GM18507 (cell line): ENCODE data around the gene SEBOX.

Experiments
- DNase-seq: peaks from one replicate; pipeline ENCODE4 v3.0.0; 2011; ENCODE audit warnings: low read depth; ENCODE audit not compliant: insufficient read length; ENCODE audit errors: extremely low spot score
- FAIRE-seq: peaks from 2 replicates; lab custom pipeline; 2011; peaks lifted over from hg19 to GRCh38; lab: Jason Lieb, UNC

SEBOX gene, protein sequence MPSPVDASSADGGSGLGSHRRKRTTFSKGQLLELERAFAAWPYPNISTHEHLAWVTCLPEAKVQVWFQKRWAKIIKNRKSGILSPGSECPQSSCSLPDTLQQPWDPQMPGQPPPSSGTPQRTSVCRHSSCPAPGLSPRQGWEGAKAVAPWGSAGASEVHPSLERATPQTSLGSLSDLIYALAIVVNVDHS

DNA sequence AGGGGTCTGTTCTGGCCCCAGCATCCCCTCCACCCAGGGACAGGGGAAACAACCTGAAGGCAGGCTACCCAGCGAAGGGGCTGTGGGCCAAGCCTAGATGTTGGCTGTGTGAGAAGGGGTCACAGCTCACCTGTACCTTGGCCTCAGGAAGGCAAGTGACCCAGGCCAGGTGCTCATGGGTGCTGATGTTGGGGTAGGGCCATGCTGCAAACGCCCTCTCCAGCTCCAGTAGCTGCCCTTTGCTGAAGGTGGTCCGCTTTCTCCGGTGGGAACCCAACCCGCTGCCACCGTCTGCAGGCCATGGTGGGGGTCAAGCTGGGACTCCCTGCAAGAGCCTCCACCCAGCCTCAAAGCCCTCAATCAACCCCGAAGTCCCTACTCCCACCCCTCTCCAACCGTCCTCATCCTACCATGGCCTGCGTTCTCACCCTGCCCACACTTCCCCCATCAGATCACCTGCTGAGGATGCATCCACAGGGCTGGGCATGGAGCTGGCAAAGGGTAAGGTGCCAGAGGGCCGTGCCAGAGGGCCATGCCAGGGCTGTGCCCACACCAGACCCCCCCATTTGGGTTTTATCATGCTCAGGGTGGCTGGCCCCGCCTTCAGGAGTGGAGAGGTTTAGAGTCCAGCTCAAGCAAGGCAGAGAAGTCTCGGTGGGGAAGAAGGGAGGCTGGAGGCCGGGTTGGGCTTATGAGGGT, at the start of gene SEBOX:
SEBOX (minus strand) TSS at position 535 of the 699 bp plus-strand sequence; CDS start at position 487, 48 bp downstream.
- DNase-seq (no peak), FAIRE-seq (no peak)

DNA sequence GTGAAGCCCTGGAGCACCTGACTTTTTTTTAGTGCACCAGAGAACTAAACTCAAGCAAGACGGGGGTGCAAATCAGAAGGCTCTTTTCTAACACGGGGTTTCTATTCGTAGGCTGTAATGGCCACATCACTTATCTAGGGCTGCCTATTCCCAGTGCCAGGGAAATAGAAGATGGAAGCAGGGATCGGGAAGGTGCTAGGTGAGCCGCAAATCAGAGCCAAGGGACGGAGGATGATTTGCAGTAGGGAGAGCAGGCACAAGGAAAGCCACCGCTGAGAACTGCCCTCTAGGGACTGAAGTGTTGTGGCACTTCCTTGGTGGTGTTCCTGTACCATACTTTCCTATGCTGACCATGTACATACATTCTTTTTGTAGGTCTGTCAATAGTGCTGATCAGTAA, 48.8 kb upstream of the SEBOX start:
- no peak for FAIRE-seq

DNA sequence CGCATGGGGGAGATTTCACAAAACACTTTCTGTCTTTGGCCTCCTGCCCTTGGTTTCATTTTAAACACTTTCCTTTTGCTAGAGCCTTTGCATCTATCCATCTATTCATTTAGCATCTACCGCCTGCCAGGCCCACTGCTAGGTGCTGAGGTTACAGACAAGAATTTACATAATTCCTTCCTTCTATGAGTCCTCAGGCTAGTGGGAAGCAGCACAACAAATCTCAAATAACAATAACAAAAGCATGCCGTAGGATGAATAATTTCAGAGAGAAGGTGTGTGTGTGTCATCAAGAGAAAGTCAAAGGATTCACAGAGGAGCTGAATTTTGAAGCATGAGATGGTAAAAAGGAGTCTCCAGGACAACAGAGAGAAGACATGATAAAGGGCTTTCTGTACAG, 47.1 kb upstream of the SEBOX start:
- no peak for FAIRE-seq
- DNase-seq = no peak

More for the DNA sequence above, 48.8 kb upstream of the SEBOX start:
- no peak for DNase-seq

DNA sequence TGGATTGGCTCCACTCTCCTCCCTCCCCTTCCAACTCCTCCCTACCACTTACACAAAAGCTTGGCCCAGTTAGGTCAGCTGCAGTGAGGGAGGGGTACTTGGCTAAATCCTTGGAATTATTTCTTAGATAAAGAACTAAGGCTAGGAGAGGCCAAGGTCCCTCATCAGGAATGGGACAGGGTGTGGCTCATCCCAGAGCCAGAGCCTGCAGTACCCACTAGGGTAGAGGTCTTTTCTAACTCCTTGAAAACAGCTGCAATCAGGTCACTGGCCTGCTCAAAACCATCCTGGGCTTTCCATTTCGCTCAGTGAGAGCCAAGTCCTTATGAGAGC, 42.9 kb upstream of the SEBOX start:
- FAIRE-seq = no peak
- no peak for DNase-seq

DNA sequence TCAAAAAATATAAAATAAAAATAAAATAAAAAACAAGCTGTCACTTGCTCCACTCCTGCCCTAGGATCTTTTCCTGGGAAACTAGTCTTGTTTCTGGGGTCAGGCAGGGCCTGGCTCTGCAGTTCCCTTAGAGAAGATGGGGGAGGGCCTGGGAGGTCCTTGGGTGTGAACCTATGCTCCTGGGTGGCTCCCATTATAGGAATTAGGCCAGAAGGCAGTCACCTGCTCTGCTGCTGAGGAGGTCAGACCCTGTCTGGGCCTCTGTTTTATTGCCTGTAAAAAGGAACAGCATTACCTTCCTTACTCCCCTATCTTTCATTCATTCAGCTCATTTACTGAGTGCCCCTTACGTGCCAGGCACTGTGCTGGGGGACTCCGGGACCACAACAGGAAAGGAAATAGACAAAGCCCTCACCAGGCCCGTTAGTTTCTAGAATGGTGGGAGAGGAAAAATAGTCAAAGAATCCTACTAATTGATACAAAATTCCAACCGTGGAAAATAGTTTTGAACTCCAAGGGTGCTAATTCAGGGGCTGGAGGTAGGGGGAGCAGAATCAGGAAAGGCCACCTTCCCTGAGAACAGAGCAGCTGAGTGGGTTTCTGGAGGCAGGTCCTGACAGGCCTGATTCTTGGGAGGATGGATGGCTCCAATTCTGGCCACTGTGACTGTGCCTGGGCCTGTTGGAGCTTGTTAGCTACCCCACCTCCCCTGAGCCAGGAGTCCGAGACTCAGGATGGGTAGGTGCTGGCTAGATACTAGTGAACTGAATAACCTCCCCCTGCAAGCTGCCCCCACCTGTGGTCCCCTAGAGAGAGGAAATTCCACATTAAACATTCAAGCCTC, 42.4 kb upstream of the SEBOX start:
- no peak for FAIRE-seq
- no peak for DNase-seq

DNA sequence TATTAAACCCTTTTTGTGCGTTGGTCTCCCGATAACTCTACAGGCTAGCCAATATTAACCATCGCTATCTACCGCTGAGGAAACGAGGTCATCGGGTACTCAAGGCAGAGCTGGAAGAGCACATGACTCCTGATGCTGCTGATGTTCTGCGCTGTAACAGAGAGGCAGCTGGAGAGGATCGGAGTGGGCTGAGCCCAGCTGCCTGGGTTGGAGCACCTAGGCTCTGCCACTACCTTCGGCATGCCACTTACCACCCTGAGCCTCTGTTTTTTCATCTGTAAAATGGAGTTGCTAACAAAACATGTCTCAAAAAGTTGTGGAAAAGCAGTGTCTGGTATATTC, 41.4 kb upstream of the SEBOX start:
- DNase-seq = no peak
- FAIRE-seq = no peak

DNA sequence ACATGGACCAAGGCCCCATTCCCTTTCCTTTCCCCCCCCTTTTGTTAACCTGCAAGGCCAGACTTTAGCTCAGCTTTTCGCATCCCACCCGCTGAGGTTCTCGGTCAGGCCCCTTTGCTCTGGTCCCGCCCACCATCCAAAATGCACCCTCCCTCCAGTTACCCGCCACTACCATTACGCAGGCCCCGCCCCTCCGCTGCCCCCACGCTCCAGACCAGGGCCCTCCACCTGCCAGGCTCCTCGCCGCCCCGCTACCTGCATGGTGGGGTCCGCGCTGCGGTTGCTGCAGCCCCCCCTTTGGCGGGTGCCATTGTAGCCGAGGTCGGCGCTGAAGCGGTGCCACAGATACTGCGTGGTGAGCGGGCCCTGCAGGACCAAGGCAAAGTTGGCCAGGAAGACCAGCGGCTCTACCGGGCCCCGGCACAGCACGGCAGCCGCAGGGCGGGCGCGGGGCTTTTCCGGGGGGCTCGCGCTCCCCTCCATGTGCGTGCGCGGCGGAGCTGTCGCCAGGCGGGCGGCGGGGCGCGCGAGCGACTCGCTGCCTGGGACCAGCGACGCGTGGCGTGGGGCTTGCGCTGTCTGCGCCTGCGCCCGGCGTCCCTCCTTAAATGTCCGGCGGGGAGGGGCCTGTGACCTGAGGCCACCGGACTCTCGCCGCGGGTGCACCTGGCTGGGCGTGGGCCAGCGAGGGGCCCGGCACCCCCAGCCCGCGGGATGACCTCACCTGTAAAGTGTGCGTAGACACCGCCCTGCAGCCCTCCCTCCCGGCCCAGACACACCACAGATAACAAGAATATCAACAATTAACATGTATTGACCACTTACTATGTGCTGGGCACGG, 40.9 kb upstream of the SEBOX start, which contains the start of gene SLC46A1:
SLC46A1 (minus strand) TSS at position 581 of the 841 bp plus-strand sequence; CDS start at position 483, 98 bp downstream.
- peak; percentile 67 for FAIRE-seq
- DNase-seq = peak; percentile 64

DNA sequence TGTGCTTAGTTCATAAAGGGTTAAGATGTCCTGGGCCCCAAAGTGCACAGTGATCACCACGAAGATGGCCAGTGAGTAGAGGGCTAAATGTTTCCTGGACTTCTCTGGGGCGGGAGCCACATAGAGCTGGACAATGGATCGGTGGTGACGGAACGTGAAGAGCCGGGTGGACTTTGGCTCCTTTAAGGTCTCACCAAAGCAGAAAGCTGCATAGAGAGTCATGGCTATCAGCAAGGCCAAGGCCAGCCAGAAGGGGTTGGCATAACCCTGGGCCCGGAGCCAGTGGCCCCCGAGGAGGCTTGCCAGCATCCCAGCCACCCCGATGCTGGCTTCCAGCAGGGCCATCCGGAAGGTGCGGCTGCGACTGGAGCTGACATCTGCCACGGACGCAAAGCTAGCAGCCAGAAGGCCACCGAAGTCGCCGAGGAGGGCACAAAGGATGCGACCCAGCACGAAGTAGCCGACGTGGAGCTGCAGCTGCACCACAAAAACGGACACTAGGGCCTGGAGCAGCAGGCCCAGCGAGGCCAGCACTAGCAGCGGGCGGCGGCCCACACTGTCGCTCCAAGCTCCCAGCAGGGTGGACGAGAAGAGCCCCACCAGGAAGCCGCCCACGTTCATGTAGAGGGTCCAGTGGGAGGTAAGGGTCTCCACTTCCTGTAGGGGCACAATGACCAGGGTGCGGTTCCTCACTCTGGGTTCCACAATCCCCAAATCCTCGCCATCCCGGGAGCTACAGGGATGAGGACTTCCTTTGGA, 40.0 kb upstream of the SEBOX start:
- peak; percentile 12 for FAIRE-seq
- DNase-seq = no peak

DNA sequence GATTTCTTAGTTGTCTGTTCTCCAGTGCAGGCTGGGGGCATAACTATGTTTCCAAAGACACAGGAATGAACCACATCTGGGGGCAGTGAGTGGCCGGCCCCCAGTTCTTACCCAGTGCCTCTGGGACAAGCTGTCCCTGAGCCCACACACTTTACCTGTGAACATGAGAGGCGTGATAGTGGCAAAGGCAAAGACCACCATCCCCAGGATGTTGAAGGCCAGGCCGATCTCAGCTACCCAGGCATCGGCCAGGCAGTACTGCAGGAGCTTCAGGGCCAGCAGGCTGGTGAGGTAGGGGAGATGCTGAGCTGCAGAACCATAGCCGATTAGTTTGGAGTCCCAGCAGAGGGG, 39.4 kb upstream of the SEBOX start:
- FAIRE-seq (no peak), DNase-seq (no peak)

DNA sequence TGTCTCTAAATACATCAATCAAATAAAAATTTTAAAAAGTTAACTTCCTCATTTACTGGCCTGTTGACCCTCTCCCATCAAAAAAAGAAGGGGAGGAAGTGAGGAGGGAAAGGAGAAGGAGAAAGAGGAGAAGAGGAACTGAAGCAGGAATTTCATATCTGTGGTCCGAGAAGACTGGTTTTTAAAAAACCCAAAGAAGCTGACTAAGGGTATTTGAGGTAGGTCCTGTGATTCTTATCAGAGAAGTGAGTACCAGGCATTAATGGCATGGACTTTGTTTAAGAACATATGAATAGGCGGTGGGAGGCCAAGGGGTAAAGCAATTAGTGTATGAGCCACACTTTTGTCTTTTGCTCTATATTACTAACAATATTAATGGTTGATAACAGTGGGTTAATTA, 39.0 kb upstream of the SEBOX start:
- no peak for FAIRE-seq
- DNase-seq = no peak

DNA sequence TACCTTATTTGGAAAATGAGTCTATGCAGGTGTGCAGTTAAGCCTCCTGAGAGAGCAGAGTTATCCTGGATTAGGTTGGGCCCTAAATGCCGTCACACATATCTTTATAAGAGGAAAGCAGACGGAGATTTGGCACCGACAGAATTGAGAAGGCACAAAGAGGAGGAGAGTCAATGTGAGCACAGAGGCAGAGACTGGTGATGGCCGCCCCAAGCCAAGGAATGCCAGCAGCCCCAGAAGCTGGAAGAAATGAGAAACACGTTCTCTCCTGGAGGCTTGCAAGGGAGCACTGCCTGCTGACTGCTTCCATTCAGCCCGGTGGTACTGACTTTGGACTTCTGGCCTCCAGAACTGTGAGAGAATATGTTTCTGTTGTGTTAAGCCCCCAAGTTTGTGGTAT, 37.8 kb upstream of the SEBOX start:
- FAIRE-seq = no peak

DNA sequence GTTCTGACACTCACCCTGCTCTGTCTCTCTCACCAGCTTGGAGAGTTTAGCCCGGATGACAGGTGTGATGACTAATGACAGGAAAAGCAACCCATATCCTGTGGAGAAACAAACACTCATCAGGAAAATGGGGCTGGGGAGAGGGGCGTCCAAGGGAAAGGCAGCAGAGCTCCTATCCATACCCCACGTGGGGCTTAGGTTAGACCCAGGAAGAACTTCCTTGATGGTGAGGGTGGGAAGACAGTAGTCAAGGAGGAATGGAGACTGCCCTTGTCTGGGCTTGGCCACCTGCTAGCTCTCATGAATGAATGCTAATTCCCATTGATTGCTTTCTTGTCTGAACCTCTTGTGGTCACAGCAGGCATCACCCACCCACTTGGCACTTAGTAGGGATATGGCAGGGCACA, 37.2 kb upstream of the SEBOX start:
- DNase-seq = no peak

More for the DNA sequence above, 37.8 kb upstream of the SEBOX start:
- no peak for DNase-seq

DNA sequence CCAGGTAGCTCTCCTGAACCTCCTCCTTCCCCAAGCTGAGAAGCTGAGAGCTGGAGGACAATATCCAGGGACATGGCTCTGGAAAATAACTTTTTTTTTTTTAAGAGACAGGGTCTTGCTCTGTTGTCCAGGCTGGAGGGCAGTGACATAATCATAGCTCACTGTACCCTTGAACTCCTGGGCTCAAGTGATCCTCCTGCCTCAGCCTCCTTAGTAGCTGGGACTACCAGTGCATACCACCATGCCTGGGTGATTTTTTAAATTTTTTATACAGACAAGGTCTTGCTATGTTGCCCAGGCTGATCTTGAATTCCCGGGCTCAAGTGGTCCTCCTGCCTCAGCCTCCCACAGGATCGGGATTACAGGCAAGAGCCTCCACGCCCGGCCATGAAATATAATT, 34.8 kb upstream of the SEBOX start:
- no peak for FAIRE-seq
- no peak for DNase-seq

More for the DNA sequence above, 37.2 kb upstream of the SEBOX start:
- no peak for FAIRE-seq

DNA sequence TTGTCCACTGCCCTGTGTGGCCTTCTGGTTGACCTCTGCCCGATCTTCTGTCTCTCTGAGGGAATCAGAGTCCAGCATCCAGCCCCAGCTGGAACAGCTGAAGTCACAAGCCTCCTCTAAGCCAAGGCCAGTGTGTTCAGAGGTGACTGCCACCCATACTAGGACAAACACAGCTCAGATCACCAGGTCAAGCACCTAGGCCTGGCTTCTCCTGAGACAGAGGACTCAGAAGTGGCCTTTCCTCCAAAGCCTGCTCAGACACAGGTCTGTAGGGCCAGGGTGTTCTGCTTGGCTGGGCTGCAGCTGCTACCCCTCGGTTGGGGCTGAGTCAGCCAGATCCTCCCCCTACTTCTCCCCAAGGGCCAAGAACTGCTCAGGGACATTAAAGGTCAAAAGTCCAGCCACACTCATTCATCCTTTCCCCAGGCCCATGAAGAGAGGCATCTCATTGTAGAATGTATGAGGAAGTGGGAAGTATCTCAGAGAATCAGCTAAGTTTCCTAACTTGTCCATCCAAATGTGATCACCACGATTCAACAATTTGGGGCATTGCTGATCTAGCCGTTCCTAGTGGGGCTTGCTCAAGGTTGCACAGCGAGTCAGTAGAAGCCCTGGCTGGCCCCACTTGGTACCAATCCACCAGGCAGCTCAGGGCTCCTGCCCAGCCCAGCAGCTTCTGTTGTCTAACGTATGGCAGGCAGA, 33.4 kb upstream of the SEBOX start:
- DNase-seq (no peak), FAIRE-seq (peak; percentile 29)

DNA sequence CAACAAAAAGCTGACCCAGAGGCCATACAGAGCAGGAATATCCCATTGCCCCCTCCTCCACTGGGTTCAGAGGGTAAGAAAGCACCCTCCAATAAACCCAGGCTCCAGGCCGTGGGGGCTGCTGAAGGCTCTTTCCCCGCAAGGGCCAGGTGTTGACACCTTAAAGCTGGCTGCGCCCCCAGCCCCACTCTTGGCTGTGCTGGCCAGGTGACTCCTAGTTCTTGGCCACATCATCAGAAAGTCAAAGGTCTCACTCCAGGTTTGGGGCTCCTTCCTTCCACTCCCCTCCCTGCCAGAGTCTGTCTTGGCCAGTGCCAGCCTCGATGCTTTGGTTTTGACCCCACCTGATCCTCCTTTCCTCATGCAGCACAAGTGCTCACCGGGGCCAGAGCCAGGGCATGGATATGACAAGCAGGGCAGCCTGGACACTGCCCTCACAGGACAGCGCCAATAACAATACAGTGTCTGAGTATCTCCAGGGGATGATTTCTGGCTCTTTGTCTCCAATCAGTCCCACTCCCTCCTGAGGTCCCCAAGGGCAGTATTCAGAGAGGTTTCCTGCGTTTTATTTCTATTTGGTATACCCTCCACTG, 32.8 kb upstream of the SEBOX start:
- no peak for DNase-seq
- FAIRE-seq = no peak

DNA sequence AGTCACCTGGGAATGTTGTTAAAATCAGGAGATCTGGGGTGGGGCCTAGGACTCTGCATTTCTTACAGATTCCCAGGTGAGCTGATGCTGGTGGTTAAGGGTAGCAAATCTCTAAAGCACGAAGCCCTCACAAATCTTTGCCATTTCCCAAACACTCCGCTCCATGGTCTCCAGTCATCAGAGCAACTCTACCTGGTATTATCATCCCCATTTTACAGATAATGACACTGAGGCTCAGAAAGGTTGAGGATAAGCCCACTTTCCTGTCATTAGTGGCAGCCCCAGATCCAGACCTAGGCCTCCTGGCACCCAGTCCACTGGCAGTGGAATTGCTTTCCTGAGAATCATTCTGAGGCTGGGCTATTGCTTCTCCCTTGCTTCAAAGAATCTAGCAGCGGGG, 32.3 kb upstream of the SEBOX start:
- FAIRE-seq = no peak
- no peak for DNase-seq

DNA sequence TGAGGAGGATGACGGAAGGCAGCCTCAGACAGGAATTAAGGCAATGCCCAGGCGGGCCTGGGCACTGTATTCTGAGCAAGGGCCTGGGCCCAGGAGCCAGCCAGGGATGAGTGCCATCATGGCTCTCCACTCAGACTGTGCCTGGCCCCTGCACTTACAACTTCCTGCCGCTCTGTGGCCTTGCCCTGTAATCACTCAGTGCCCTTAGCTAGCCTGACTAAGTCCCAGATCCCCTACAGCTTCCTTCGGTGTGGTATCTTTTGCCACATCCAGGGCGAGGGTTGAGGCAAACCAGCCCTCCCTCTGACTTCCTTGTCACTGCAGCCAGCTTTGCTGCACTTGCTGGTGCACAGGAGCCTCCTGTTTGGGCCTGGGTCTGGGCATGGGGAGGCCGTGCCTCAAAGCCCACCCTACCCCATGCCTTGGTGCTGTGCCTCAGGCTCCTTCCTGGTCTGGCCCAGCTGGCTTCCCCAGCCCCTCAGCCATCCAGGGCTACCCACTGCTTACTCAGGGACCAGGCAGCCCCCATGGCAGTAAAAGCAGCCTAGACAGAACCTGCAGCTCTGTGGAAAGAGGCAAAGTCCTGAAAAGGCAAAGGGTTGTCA, 31.7 kb upstream of the SEBOX start:
- DNase-seq = no peak
- FAIRE-seq = no peak

DNA sequence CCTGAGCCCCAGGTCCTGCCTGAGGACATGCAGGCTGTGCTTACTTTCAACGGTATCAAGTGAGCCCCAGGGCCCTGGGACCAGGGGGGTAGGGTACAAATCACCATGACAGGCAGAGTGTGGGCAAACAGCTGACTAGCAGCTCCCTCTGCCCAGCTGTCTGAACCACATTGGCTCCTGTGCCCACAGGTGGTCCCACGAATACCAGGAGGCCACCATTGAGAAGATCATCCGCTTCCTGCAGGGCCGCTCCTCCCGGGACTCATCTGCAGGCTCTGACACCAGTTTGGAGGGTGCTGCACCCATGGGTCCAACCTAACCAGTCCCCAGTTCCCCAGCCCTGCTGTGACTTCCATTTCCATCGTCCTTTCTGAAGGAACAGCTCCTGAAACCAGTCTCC, 31.0 kb upstream of the SEBOX start:
- no peak for FAIRE-seq
- DNase-seq = no peak
